IPS-11a (cell line): ENCODE results near the gene TPR.

Experiments used
- H3K4me3 ChIP-seq: one replicate; pipeline ENCODE4 v1.5.1; 2013; ENCODE audit warnings: low read depth, low read length, control low read depth

Gene TPR

DNA sequence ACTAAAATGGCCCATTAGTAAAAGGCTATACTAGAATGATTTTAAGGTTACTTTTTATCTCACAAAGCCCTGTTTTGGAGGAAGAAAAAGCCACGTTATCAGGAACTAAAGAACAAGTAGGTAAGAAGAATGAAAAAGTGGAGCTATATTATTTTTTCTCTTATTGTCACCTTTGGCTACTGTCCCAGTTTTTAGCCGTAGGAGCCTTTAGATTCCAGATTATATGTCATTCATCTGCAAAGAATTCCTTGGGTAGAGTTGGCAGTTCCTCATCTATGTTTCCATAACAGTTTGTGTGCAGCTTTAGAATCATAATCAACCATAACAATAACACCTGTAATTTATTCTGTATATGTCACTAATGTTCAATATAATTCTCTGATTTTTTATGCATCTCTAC lies 83.8 kb downstream of the TPR start:
- H3K4me3 ChIP-seq = no peak overlapping the region

DNA sequence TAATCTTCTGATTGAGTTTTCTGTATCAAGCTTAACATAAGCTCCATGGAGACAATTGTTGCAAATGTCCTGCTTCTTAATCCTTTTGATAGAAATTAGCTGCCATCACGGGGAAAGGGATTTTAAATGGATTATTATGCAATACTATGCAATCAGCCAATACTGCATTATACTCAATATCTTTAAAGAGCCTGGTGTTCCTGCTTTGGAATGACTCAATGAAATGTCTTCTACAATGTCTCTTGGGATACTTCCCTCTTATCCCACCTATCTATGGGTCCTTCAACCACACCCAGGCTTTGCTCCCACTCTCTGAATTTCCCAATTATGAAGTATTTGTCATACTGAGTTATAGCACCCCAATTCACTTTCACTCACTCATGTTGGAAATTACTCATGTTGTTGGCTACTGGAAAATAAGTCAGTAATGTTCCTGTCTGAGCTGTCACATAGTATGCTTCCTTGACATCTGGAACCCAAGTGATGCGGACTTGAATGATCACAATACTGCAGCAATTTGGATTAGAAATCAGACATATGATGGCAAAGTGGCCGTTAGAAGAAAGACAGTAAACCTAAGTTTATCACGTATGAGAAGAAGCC lies 85.0 kb downstream of the TPR start:
- no peak overlapping the region for H3K4me3 ChIP-seq

DNA sequence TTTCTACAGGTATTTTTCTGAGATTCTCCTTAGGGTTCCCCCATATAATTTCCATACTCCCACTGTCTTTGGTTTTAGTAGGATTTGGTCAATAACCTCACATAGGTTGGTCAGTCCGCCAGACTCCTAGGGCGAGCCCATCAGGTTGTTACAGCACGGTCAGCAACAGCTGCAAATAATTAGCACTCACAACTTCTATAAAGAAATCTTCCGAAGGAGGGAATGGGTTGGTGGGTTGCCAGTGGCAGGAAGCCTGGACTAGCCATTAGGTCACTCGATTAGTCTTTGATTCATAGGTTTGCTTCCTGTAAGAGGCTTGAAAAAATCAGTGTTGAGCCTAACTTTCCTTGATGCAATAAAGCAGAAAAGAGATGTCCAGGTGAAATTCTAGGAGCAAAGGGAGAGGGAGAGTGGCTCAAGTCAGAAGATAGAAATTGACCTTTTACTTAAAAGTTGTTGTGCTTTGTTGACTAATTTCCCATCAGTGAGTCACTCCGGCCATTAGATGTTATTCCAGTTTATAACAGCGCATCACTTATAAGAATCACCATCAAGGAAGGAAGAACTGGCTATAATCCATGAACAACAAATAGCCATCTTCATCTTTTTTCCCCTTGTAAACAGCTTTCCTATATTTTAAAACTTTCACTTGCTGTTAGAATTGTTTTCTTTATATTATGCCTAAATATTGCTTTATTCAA lies 88.3 kb downstream of the TPR start:
- no peak overlapping the region for H3K4me3 ChIP-seq

DNA sequence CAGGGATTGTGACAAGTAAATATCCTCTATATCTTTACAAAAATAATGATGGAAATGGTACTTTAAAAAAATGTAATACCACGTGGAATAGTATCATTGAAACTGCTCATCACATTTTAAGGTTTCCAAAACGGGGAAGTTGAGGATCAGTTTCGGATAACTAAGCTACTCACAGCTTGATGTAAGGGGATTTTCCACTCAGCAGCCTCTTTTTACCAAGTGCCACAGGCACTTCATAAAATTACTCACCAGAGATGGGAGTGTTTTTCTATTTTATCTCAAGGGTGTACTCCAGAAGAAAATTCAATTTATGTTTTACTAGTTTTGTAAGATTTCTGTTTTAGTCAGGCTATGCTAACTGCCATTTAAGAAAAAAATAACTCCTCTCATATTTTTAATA lies 91.7 kb downstream of the TPR start:
- H3K4me3 ChIP-seq = no peak overlapping the region

DNA sequence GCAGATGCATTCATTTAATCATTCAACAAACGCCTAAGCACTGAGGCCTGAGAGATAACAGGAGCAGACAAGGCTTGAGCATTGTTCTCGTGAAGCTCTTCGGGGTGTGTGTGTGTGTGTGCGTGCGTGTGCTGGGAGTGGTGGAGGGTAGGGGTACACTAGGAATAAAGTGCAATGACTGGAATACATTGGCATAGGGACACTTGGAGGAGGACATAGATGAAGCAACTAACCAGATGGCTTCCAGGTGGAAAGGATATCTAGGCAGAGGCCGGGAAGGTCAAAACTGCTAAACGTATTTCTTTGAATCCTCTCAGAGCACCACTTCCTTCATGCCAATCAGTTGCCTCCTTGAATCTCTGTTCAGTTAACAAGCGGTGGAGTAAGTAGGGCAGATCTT lies 92.6 kb downstream of the TPR start:
- H3K4me3 ChIP-seq = no peak overlapping the region

DNA sequence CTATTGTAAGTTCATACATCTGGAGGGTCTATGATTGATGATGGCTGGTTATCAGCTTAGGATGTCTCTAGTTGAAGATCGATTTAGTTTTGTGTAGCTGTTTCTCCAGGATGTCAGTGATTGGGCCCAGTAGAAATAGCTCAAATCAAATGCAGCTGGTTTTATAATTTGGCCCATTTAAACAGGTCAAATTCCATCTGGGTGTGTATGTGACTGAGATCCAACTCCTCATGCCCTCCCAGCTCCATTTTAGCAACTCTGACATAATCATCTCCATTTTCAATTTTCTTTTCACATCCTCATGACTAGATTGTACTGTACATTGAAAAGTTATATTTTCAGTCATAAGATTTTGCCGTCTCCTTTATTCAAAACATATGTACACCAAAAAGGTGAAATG lies 99.2 kb downstream of the TPR start:
- H3K4me3 ChIP-seq = no peak overlapping the region

DNA sequence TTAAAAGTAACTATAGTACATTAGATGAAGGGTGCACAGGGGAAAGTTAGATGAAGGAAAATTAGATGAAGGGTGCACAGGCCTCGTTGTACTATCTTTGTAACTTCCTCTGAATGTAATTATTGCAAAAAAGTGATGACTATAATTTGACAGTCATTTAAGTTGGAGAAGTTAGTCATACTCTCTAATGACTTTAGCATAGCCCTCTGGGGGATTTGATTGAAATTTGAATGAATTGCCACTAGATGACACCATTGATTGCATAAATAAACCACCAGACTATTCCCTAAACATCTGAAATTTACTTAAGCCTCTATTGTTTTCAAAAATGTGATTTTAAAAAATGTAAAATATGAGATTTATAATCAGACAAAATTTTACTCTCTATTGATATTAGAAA lies 102.6 kb downstream of the TPR start:
- no peak overlapping the region for H3K4me3 ChIP-seq

DNA sequence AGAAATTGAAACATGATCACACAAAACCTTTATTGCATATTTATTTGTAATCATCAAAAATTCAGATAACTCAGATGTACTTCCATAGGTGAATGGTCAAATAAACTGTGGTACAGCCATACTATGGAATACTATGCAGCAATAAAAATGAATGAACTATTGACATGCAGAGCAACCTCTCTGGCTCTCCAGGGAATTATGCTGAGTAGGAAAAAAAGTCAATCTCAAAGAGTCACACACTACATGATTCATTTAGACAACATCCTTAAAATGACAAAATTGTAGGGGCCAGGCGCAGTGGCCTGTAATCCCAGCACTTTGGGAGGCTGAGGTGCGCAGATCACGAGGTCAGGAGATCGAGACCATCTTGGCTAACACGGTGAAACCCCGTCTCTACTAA lies 104.0 kb downstream of the TPR start:
- no peak overlapping the region for H3K4me3 ChIP-seq
